ENCODE measurements around the gene IL36B. TPM values are rescaled to one million over a fixed set of nuclear protein-coding genes. Genes with fewer than 3 reads are reported as not detected.

Gene IL36B
- total and polyA plus RNA-seq, 9 of the 15 experiments (the other 6 are each of a cell fraction or from before 2014, with no cell fraction given): not detected

GRCh38 chr2:113089916-113090315 lies 37.2 kb upstream of the IL36B start (continued):
- TF ChIP-seq ETS2 (tag; IDR thresholded peaks at IDR 0.05; ENCODE audit: borderline replicate concordance, poor library complexity, severe bottlenecking) (no peak), CAMTA2 (CRISPR knock-in tag; conservative IDR thresholded peaks at IDR 0.05) (no peak), SRF (CRISPR knock-in tag; IDR thresholded peaks at IDR 0.05) (no peak), POLR2B (IDR thresholded peaks at IDR 0.05; ENCODE audit: low read depth, partially characterized antibody) (no peak), ZFPM2 (CRISPR knock-in tag; IDR thresholded peaks at IDR 0.05) (no peak), RBM14 (IDR thresholded peaks at IDR 0.05; ENCODE audit: borderline replicate concordance, insufficient read depth, low read depth, low read length) (no peak)
- TF ChIP-seq, protein P1, sequence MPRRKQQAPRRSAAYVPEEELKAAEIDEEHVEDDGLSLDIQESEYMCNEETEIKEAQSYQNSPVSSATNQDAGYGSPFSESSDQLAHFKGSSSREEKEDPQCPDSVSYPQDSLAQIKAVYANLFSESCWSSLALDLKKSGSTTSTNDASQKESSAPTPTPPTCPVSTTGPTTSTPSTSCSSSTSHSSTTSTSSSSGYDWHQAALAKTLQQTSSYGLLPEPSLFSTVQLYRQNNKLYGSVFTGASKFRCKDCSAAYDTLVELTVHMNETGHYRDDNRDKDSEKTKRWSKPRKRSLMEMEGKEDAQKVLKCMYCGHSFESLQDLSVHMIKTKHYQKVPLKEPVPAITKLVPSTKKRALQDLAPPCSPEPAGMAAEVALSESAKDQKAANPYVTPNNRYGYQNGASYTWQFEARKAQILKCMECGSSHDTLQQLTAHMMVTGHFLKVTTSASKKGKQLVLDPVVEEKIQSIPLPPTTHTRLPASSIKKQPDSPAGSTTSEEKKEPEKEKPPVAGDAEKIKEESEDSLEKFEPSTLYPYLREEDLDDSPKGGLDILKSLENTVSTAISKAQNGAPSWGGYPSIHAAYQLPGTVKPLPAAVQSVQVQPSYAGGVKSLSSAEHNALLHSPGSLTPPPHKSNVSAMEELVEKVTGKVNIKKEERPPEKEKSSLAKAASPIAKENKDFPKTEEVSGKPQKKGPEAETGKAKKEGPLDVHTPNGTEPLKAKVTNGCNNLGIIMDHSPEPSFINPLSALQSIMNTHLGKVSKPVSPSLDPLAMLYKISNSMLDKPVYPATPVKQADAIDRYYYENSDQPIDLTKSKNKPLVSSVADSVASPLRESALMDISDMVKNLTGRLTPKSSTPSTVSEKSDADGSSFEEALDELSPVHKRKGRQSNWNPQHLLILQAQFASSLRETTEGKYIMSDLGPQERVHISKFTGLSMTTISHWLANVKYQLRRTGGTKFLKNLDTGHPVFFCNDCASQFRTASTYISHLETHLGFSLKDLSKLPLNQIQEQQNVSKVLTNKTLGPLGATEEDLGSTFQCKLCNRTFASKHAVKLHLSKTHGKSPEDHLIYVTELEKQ (CRISPR knock-in tag; IDR thresholded peaks at IDR 0.05): no peak
